ENCODE measurements around the gene PLCG1. TPM values are rescaled to one million over a fixed set of nuclear protein-coding genes. Genes with fewer than 3 reads are reported as not detected.

PLCG1 gene
- total and polyA plus RNA-seq, 3 donors from 2014 or later = 118 to 186 (median 184) TPM

DNA sequence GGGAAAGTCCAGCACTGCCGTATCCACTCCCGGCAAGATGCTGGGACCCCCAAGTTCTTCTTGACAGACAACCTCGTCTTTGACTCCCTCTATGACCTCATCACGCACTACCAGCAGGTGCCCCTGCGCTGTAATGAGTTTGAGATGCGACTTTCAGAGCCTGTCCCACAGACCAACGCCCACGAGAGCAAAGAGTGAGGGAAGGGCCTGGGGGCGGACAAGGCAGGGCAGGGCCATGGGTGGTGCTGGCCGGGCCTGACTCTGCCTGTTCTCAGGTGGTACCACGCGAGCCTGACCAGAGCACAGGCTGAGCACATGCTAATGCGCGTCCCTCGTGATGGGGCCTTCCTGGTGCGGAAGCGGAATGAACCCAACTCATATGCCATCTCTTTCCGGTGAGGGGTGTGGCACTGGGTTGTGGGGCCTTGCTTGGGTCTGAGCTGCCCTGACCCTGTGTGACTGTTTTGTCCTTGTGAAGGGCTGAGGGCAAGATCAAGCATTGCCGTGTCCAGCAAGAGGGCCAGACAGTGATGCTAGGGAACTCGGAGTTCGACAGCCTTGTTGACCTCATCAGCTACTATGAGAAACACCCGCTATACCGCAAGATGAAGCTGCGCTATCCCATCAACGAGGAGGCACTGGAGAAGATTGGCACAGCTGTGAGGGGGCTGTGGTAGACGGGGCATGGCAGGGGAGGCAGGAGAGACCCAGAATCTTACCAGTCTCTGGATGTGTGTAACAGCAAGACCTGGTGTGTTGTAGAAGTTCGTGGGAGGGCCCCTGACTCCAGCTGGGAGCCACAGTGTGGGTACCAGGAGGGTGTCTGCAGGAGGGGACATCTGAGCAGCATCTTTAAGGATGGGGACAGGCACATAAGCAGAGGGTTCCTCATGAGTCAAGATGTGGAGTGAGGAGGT is 29.1 kb downstream of the PLCG1 start:
- 89 to 92% methylated on average over 27 of the region's 27 CpGs for WGBS, 2 donors
- no peaks in the 10 kb centered on the region for H3K9me3 ChIP-seq
- no peak for DNase-seq
- H3K27me3 ChIP-seq = no peaks in the 10 kb centered on the region
- intact Hi-C loops (cut with DNase I; ENCODE audit: low total_unique reads) = no loop called here
- TF ChIP-seq, protein P1, sequence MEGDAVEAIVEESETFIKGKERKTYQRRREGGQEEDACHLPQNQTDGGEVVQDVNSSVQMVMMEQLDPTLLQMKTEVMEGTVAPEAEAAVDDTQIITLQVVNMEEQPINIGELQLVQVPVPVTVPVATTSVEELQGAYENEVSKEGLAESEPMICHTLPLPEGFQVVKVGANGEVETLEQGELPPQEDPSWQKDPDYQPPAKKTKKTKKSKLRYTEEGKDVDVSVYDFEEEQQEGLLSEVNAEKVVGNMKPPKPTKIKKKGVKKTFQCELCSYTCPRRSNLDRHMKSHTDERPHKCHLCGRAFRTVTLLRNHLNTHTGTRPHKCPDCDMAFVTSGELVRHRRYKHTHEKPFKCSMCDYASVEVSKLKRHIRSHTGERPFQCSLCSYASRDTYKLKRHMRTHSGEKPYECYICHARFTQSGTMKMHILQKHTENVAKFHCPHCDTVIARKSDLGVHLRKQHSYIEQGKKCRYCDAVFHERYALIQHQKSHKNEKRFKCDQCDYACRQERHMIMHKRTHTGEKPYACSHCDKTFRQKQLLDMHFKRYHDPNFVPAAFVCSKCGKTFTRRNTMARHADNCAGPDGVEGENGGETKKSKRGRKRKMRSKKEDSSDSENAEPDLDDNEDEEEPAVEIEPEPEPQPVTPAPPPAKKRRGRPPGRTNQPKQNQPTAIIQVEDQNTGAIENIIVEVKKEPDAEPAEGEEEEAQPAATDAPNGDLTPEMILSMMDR (IDR thresholded peaks at IDR 0.05) = no peak
- TF ChIP-seq POLR2A (IDR thresholded peaks at IDR 0.05) = no peak
- no peaks in the 10 kb centered on the region for H3K36me3 ChIP-seq (ENCODE audit: low read depth, missing control alignments)
- no peak overlapping the region for H3K4me3 ChIP-seq
- H3K4me1 ChIP-seq = peaks cover 9% of the 10 kb centered on the region
- no peak overlapping the region for H3K27ac ChIP-seq

DNA sequence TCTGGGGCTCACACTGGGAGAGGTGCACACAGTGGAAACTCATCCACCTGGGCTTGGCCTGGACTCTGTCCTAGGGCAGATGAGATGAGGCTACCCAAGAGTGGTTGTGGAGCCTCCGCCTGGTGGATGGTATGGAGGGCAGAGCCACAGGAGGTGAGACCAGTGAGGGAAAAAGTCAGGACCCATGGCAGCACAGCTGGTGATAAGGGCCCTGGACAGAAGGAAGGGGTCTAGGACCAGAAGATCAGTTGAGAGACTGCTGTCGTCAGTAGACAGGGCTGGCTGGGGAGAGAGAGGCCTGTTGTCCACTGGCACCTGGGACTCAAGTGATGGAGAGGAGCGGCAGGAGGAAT is 29.8 kb downstream of the PLCG1 start:
- no peaks in the 10 kb centered on the region for H3K9me3 ChIP-seq
- 91 to 96% methylated on average over 3 of the region's 3 CpGs for WGBS, 2 donors
- TF ChIP-seq POLR2A (IDR thresholded peaks at IDR 0.05) = no peak
- TF ChIP-seq, protein P1 (IDR thresholded peaks at IDR 0.05) = no peak
- DNase-seq = no peak
- H3K4me1 ChIP-seq = peaks cover 9% of the 10 kb centered on the region
- H3K27me3 ChIP-seq = no peaks in the 10 kb centered on the region
- no peak overlapping the region for H3K27ac ChIP-seq
- no peak overlapping the region for H3K4me3 ChIP-seq
- no peaks in the 10 kb centered on the region for H3K36me3 ChIP-seq (ENCODE audit: low read depth, missing control alignments)
- intact Hi-C loops (cut with DNase I; ENCODE audit: low total_unique reads) = no loop called here

DNA sequence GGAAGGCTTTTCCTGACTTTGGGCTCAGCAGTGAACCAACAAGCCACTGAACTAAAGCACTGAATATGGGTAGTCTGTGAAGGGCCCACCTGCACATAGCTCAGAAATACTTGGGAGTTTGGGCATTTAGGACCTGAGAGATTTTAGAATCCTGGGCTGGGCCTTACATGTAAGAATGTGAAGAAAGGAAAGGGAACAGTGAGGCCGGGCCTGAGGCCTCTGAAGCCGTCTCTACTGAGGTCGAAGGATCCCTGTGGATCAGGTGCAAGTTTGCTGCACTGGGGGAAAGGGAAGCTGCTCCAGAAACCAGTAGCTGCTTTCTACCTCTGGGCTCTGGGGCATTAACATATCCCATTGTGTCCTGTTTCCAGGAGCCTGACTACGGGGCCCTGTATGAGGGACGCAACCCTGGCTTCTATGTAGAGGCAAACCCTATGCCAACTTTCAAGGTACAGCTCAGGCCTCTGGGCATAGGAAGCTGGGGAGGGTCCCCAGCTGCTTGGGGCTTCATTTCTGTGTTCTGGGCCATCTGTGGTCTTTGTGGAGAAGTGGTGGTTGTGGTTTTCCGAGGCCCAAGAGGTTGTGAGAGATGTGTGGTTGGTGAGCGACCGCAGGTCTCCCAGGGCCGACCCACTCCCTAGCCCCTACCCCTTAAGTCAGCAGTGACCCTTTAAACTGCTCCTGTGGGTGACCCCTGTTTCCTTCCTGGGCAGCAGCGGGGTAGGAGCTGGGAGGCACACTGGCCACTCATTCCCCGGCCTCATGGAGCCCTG is 30.3 kb downstream of the PLCG1 start:
- no peaks in the 10 kb centered on the region for H3K36me3 ChIP-seq (ENCODE audit: low read depth, missing control alignments)
- intact Hi-C loops (cut with DNase I; ENCODE audit: low total_unique reads) = no loop called here
- H3K4me1 ChIP-seq = peaks cover 10% of the 10 kb centered on the region
- H3K27me3 ChIP-seq = no peaks in the 10 kb centered on the region
- WGBS, 2 donors = 87 to 90% methylated on average over 9 to 11 of the region's 11 CpGs
- H3K27ac ChIP-seq = peak overlapping the region in 1 of 2 donors; percentile 14
- TF ChIP-seq, protein P1 (IDR thresholded peaks at IDR 0.05) = no peak
- no peak for TF ChIP-seq POLR2A (IDR thresholded peaks at IDR 0.05)
- no peaks in the 10 kb centered on the region for H3K9me3 ChIP-seq
- no peak overlapping the region for H3K4me3 ChIP-seq
- DNase-seq = no peak

DNA sequence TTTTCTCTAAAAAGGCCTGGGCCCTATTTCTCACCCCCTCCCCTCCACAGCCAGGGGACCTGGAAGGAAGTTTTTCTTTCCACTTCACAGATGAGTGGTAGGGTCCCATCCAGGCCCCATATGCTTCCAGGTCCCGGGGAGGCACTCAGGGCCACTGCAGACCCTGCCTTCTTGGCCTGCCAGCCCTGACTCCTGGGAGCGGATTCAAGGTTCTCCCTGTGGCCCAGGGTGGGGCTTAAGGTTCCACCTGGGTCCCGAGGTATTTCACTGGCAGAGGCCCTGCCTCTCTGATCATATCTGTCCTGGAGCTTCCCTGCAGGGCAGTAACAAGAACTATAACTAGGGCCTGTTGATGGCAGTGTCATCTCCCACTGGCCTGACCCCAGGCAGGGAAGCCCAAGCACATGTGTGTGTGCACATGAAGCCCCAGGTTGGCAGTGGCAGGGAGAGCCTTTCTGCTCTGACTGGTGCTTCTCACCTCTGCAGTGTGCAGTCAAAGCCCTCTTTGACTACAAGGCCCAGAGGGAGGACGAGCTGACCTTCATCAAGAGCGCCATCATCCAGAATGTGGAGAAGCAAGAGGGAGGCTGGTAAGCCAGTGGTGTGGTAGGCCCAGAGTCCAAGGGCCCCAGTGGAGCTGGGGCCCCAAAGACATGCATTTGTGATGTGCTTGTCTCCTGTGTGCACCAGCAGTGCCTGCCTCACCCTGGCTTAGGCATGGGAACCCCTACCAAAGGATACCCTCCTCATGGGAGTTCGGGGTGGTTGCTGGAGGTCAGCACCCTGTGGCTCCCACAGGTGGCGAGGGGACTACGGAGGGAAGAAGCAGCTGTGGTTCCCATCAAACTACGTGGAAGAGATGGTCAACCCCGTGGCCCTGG is 31.2 kb downstream of the PLCG1 start:
- no peak overlapping the region for H3K4me3 ChIP-seq
- no peaks in the 10 kb centered on the region for H3K27me3 ChIP-seq
- 88 to 92% methylated on average over 8 to 10 of the region's 10 CpGs for WGBS, 2 donors
- intact Hi-C loops (cut with DNase I; ENCODE audit: low total_unique reads) = no loop called here
- no peaks in the 10 kb centered on the region for H3K36me3 ChIP-seq (ENCODE audit: low read depth, missing control alignments)
- no peaks in the 10 kb centered on the region for H3K9me3 ChIP-seq
- no peak for TF ChIP-seq POLR2A (IDR thresholded peaks at IDR 0.05)
- TF ChIP-seq, protein P1 (IDR thresholded peaks at IDR 0.05) = no peak
- H3K27ac ChIP-seq = peak overlapping the region in 1 of 2 donors; percentile 14
- no peak for DNase-seq
- H3K4me1 ChIP-seq = peaks cover 17% of the 10 kb centered on the region
